Subcutaneous adipose tissue (tissue), 4 donors: ENCODE results near the gene SLC12A6. TPM values are rescaled to one million over a fixed set of nuclear protein-coding genes. Genes with fewer than 3 reads are reported as not detected.

ENCODE experiments used
- total RNA-seq, 4 donors: library from RNA; depleted of rRNA; stranded (reverse); fragments of >200 nt; gene quantifications; one replicate each; pipeline ENCODE4 v1.1.0, GENCODE V29; 2016
- TF ChIP-seq, protein P1 (sequence below): fragments of 450-650 bp; IDR thresholded peaks from one replicate; pipeline ENCODE4 v1.5.1; 2016; ENCODE audit warnings: low read depth, mild to moderate bottlenecking, control low read depth, antibody characterized with exemption, moderate library complexity

SLC12A6 gene
- total RNA-seq, 4 donors from 2014 or later, result 22.0 to 58.0 (median 27.1) TPM

DNA sequence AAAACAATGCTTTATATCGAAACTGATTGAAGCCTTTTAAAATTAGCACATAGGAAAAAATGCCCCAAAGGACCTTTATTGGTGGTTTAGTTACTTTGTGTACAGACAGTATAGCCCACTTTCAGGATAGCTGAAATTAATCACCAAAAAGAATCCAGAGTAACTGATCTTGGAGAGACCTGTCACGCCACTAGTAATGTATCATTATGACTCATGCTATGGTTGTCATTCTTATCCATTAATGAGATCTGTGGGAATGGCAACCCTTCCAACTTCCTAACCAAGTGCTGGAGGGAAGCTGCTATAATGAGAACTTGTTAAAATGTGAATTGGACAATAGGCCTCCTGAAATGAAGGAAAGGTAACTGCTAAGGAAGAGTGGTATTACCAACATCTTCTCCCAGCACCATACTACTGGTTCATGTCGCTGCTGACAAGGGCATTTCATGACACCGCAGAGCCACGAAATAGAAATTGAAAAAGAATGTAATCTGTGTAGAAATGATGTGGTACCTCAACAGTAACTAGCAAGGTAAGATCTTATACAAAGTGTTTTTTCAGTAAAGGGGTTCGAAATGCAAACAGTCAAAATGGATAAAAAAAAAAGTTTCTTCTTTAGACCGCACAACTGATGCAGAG lies 119.9 kb downstream of the SLC12A6 start:
- TF ChIP-seq, protein P1, sequence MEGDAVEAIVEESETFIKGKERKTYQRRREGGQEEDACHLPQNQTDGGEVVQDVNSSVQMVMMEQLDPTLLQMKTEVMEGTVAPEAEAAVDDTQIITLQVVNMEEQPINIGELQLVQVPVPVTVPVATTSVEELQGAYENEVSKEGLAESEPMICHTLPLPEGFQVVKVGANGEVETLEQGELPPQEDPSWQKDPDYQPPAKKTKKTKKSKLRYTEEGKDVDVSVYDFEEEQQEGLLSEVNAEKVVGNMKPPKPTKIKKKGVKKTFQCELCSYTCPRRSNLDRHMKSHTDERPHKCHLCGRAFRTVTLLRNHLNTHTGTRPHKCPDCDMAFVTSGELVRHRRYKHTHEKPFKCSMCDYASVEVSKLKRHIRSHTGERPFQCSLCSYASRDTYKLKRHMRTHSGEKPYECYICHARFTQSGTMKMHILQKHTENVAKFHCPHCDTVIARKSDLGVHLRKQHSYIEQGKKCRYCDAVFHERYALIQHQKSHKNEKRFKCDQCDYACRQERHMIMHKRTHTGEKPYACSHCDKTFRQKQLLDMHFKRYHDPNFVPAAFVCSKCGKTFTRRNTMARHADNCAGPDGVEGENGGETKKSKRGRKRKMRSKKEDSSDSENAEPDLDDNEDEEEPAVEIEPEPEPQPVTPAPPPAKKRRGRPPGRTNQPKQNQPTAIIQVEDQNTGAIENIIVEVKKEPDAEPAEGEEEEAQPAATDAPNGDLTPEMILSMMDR, result no peak

DNA sequence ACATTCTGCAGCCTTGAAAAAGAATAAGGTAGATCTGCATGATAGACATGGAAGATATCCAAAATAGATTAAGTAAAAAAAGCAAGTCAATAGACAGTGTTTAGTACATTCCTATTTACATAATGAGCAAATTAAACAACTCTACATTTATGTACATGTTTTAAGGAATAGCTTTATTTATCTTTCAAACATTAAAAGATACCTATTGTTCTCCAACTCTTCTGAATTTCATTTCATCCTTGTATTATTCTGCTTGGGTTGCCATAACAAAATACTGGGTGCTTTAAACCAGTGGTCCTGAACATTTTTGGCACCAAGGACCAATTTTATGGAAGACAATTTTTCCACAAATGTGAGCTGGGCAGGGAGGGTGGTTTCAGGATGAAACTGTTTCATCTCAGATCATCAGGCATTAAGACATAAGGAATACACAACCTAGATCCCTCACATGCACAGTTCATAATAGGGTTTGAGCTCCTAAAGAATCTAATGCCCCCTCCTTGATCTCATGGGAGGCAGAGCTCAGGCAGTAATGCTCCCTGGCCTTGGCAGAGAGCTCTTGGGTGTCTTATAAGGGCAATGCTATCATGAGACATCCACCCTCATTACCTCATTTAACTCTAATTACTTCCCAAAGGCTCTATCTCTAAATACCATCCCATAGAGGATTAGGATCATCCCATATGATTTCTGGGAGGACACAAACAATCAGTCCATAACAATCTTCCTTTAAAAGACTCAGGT lies 120.9 kb downstream of the SLC12A6 start:
- TF ChIP-seq, protein P1, result no peak

DNA sequence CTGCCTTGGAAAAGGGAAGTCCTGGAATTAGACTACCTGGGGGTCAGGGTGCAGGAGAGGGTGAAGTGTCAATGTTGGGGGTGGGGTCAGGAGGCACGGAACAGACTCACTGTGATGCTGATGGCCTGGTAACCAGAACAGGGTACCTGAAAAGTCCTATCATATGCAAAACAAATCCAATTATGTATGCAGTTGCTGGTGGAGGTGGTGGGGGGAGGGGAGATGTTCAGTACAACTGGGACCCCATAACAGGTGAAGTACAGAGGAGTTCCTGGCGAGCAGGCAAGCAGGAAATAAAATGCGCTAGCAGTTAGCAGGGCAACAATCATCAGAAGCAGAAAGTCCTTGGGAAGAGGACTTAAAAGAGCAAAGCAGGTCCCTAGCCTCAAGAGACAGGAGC lies 123.4 kb downstream of the SLC12A6 start:
- TF ChIP-seq, protein P1, result no peak

DNA sequence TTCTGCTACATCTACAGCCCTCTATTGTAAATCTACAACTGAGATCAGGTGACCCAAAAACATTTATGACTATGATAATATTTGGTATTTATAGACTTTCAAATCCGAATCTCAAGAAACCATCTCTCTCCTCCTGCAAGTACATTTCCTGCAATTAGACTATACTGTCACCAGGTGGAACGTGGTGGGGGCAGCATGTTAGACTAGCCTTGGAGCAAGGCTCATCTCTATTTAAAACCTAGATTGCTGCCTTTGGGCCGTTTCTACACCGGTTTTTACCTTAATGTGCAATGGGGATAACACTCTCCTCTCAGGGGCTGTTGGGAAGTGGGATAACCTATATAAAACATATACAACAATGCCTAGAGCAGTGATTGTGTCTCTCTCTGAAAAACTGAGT lies 123.9 kb downstream of the SLC12A6 start:
- TF ChIP-seq, protein P1, result no peak

DNA sequence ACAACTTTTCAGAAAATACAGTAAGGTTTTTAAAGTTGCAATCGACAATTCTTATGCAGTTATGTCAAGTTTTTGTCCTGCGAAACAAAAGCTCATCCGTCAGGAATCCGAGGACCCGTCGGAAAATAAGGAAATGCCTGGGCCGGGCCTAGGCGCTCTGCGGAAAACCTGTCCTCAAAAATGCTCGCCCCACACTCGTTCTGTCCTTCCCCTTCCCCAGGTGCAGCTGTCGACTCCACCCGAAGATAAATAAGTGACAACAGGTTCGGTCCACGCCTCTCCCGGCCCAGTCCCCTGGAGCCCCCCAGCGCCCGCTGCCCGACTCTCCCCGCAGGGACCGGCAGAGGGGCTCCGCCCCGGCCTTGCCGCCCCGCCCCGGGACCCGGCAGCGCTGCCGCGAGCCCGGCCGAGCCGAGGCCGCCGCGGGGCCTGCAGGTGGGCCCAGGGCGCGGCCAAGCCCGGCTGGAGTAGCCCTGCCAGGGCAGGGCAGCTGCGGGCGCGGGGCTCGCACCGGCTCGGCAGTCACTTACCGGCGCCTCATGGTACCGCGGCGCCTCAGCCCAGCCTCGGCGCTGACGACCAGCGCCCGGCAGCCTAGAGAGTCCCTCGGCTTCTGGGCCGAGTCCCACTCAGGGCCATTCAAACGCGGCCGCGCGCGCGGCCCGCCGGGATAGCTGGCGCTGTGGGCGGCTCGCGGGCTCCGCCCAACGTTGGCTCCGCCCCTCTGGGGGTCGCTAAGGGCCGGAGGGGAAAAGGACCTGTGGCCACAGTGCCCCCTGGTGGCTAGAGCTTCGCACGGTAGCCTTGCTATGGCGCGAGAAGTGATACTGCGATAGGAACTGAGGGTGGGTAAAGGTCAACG lies 127.9 kb downstream of the SLC12A6 start, which contains the start of gene KATNBL1:
TSS of gene KATNBL1 (minus strand) at position 676 of the 862 bp plus-strand sequence. CDS start 46,420 bp downstream, outside the sequence.
- TF ChIP-seq, protein P1, result no peak

DNA sequence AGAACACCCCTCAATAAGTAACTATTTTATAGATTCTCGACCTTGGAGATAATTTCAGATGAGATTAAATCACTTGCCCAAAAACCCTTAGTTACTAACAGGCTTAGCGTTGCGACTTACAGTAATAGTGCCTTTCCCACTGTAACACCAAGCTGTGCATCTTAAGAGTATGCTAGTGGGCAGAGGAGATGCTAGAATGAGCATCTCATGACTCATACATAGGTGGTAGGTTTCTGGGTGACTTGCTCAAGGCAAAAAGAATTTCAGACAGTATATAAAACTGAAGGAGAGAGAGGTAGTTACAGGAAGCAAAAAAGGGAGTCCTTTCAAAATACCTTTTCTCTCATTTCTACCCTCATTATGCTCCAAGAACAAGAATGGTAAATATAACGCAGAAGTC lies 131.6 kb downstream of the SLC12A6 start:
- TF ChIP-seq, protein P1, result no peak

DNA sequence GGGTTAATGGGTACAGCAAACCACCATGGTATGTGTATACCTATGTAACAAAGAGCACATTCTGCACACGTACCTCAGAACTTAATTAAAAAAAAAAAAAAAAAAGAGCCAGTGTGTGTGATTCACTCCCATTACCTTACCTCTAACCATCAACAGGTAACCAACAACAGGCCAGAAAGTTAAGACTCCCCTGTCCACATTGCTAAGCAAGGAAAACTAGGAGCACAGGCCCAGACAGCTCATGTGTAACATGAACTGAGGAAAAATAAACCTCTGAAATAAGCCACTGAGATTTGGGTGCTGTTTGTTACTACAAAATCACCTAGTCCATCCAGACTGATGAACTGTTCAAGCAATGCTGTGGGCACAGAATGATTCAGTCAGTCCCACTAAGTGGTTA lies 133.6 kb downstream of the SLC12A6 start:
- TF ChIP-seq, protein P1, result no peak
